ENCODE data around the gene SCUBE3. TPM values are rescaled to one million over a fixed set of nuclear protein-coding genes. Genes with fewer than 3 reads are reported as not detected.

SCUBE3 gene
- total and polyA plus RNA-seq, 2 experiments from 2014 or later, result 24.0 to 31.5 TPM

DNA sequence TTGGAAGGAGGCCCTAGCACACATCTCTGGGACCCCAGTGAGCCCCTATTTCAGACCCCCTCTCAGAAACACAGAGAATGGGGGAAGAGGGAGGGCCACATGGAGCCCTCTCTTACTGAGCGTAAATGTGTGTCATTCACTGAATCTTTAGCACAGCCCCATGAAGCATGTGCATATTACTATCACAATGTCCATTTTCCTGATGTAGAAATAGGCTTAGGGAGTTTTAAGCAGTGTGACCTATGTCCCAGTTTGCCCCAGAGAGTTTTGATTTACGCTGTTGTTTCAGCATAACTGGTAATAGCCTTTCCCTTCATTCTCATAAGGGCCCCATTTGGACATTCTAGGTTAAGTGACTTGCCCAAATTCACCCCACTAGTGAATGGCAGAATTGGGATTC is 47.6 kb upstream of the SCUBE3 start:
- TF ChIP-seq EZH2phosphoT487 (IDR thresholded peaks at IDR 0.05; ENCODE audit: insufficient read depth, low read depth) (no peak), EZH2 (IDR thresholded peaks at IDR 0.05; ENCODE audit: insufficient read depth, poor library complexity, severe bottlenecking) (no peak)
- Histone ChIP-seq H3K4me1 (ENCODE audit: insufficient read depth) (peaks cover 26% of the 10 kb centered on the region), H3K9me3 (ENCODE audit: low read depth) (no peaks in the 10 kb centered on the region), H4K20me1 (ENCODE audit: insufficient read depth) (no peaks in the 10 kb centered on the region), H3K4me2 (ENCODE audit: unreplicated experiment) (no peak overlapping the region), H3K27ac (peak overlapping the region; percentile 42), H3K9ac (no peak overlapping the region), H3K4me3 (no peak overlapping the region), H3K9me2 (ENCODE audit: insufficient read depth) (no peaks in the 10 kb centered on the region), H3F3A (ENCODE audit: insufficient read depth) (peaks cover 17% of the 10 kb centered on the region), H2AFZ (peak overlapping the region; percentile 6; the same call in 1 of the 2 replicates), H3K27me3 (replicated peaks; ENCODE audit: insufficient read depth) (no peaks in the 10 kb centered on the region), H3K36me3 (ENCODE audit: low read depth) (no peaks in the 10 kb centered on the region), H3K79me2 (ENCODE audit: insufficient read depth) (no peaks in the 10 kb centered on the region)
- WGBS, 2 experiments (ENCODE audit: low coverage in 1 of 2, low lambda C conversion rate in 2 of 2, missing lambda C conversion rate in 2 of 2), result 88 to 90% methylated on average over 2 of the region's 2 CpGs
- in situ Hi-C loops (cut with MboI), result no loop called here
- DNase-seq, result no peak

GRCh38 chr6:35166520-35166919 is 47.2 kb upstream of the SCUBE3 start:
- in situ Hi-C loops (cut with MboI), result no loop called here
- no peaks in the 10 kb centered on the region for H3K79me2 ChIP-seq (ENCODE audit: insufficient read depth)
- peaks cover 17% of the 10 kb centered on the region for H3F3A ChIP-seq (ENCODE audit: insufficient read depth)
- no peak for DNase-seq
- H2AFZ ChIP-seq, result no peak overlapping the region
- no peak overlapping the region for H3K27ac ChIP-seq
- no peaks in the 10 kb centered on the region for H3K36me3 ChIP-seq (ENCODE audit: low read depth)
- no peaks in the 10 kb centered on the region for H3K9me3 ChIP-seq (ENCODE audit: low read depth)
- H3K9ac ChIP-seq, result no peak overlapping the region
- no peaks in the 10 kb centered on the region for H3K9me2 ChIP-seq (ENCODE audit: insufficient read depth)
- 89 to 92% methylated on average over 5 of the region's 5 CpGs for WGBS, 2 experiments (ENCODE audit: low coverage in 1 of 2, low lambda C conversion rate in 2 of 2, missing lambda C conversion rate in 2 of 2)
- H3K4me1 ChIP-seq (ENCODE audit: insufficient read depth), result peaks cover 29% of the 10 kb centered on the region
- H3K27me3 ChIP-seq (replicated peaks; ENCODE audit: insufficient read depth), result no peaks in the 10 kb centered on the region
- TF ChIP-seq EZH2 (IDR thresholded peaks at IDR 0.05; ENCODE audit: insufficient read depth, poor library complexity, severe bottlenecking), result no peak
- no peak for TF ChIP-seq EZH2phosphoT487 (IDR thresholded peaks at IDR 0.05; ENCODE audit: insufficient read depth, low read depth)
- no peaks in the 10 kb centered on the region for H4K20me1 ChIP-seq (ENCODE audit: insufficient read depth)
- H3K4me2 ChIP-seq (ENCODE audit: unreplicated experiment), result no peak overlapping the region
- no peak overlapping the region for H3K4me3 ChIP-seq

GRCh38 chr6:35167505-35167904 is 46.3 kb upstream of the SCUBE3 start:
- H3K79me2 ChIP-seq (ENCODE audit: insufficient read depth), result no peaks in the 10 kb centered on the region
- DNase-seq, result no peak
- H3F3A ChIP-seq (ENCODE audit: insufficient read depth), result peaks cover 17% of the 10 kb centered on the region
- H3K27ac ChIP-seq, result no peak overlapping the region
- H3K9me3 ChIP-seq (ENCODE audit: low read depth), result no peaks in the 10 kb centered on the region
- no peak overlapping the region for H3K9ac ChIP-seq
- in situ Hi-C loops (cut with MboI), result no loop called here
- no peaks in the 10 kb centered on the region for H3K9me2 ChIP-seq (ENCODE audit: insufficient read depth)
- no peak overlapping the region for H3K4me2 ChIP-seq (ENCODE audit: unreplicated experiment)
- TF ChIP-seq EZH2phosphoT487 (IDR thresholded peaks at IDR 0.05; ENCODE audit: insufficient read depth, low read depth), result no peak
- TF ChIP-seq EZH2 (IDR thresholded peaks at IDR 0.05; ENCODE audit: insufficient read depth, poor library complexity, severe bottlenecking), result no peak
- no peak overlapping the region for H2AFZ ChIP-seq
- H3K36me3 ChIP-seq (ENCODE audit: low read depth), result no peaks in the 10 kb centered on the region
- H3K4me1 ChIP-seq (ENCODE audit: insufficient read depth), result peaks cover 30% of the 10 kb centered on the region
- no peak overlapping the region for H3K4me3 ChIP-seq
- no peaks in the 10 kb centered on the region for H4K20me1 ChIP-seq (ENCODE audit: insufficient read depth)
- no peaks in the 10 kb centered on the region for H3K27me3 ChIP-seq (replicated peaks; ENCODE audit: insufficient read depth)

DNA sequence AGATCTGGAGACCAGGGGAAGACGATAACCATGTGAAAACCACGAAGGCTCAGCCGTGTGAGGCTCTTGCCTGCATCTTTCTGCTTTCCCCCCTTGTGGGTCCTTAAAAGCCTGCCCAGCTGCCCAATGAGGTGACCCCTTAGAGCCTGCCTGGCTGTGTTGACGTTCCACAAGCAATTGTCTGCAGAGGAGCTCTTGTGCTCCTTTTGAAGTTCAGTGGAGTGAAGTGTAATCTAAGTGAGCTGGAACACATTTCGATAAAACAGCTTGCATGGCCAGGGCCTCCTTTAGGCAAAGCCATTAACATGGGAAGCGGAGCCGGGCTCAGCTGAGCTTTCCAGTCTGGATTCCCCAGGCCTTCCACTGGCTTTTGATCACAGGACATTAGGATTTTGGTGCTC is 45.3 kb upstream of the SCUBE3 start:
- no peaks in the 10 kb centered on the region for H3K36me3 ChIP-seq (ENCODE audit: low read depth)
- H3F3A ChIP-seq (ENCODE audit: insufficient read depth), result peaks cover 24% of the 10 kb centered on the region
- no peak overlapping the region for H3K9ac ChIP-seq
- TF ChIP-seq EZH2phosphoT487 (IDR thresholded peaks at IDR 0.05; ENCODE audit: insufficient read depth, low read depth) (no peak), EZH2 (IDR thresholded peaks at IDR 0.05; ENCODE audit: insufficient read depth, poor library complexity, severe bottlenecking) (no peak)
- DNase-seq, result no peak
- H3K4me3 ChIP-seq, result no peak overlapping the region
- H3K4me1 ChIP-seq (ENCODE audit: insufficient read depth), result peaks cover 40% of the 10 kb centered on the region
- H2AFZ ChIP-seq, result no peak overlapping the region
- no peaks in the 10 kb centered on the region for H4K20me1 ChIP-seq (ENCODE audit: insufficient read depth)
- no peak overlapping the region for H3K4me2 ChIP-seq (ENCODE audit: unreplicated experiment)
- no peaks in the 10 kb centered on the region for H3K27me3 ChIP-seq (replicated peaks; ENCODE audit: insufficient read depth)
- H3K9me2 ChIP-seq (ENCODE audit: insufficient read depth), result no peaks in the 10 kb centered on the region
- in situ Hi-C loops (cut with MboI), result no loop called here
- WGBS, 2 experiments (ENCODE audit: low coverage in 1 of 2, low lambda C conversion rate in 2 of 2, missing lambda C conversion rate in 2 of 2), result 81 to 83% methylated on average over 7 of the region's 7 CpGs
- no peak overlapping the region for H3K27ac ChIP-seq
- no peaks in the 10 kb centered on the region for H3K9me3 ChIP-seq (ENCODE audit: low read depth)
- H3K79me2 ChIP-seq (ENCODE audit: insufficient read depth), result no peaks in the 10 kb centered on the region

- Histone ChIP-seq H3K27me3 (replicated peaks; ENCODE audit: insufficient read depth) (no peaks in the 10 kb centered on the region), H3K4me2 (ENCODE audit: unreplicated experiment) (peak overlapping the region; percentile 42), H3K9me3 (ENCODE audit: low read depth) (no peaks in the 10 kb centered on the region), H3K9ac (peak overlapping the region; percentile 49), H3F3A (ENCODE audit: insufficient read depth) (peaks cover 24% of the 10 kb centered on the region), H3K4me1 (ENCODE audit: insufficient read depth) (peaks cover 40% of the 10 kb centered on the region), H3K9me2 (ENCODE audit: insufficient read depth) (no peaks in the 10 kb centered on the region), H4K20me1 (ENCODE audit: insufficient read depth) (no peaks in the 10 kb centered on the region), H2AFZ (no peak overlapping the region), H3K36me3 (ENCODE audit: low read depth) (no peaks in the 10 kb centered on the region), H3K79me2 (ENCODE audit: insufficient read depth) (no peaks in the 10 kb centered on the region), H3K27ac (peak overlapping the region; percentile 57), H3K4me3 (no peak overlapping the region)
- in situ Hi-C loops (cut with MboI), result no loop called here
- TF ChIP-seq EZH2 (IDR thresholded peaks at IDR 0.05; ENCODE audit: insufficient read depth, poor library complexity, severe bottlenecking) (no peak), EZH2phosphoT487 (IDR thresholded peaks at IDR 0.05; ENCODE audit: insufficient read depth, low read depth) (no peak)
- 0% methylated on average over 1 of the region's 1 CpG for WGBS, 2 experiments (ENCODE audit: low coverage in 1 of 2, low lambda C conversion rate in 2 of 2, missing lambda C conversion rate in 2 of 2)
- DNase-seq, result peak; percentile 88
These were observed 43.6 kb upstream of the SCUBE3 start for GRCh38 chr6:35170166-35170565.

All from GM23248 (cell line).